Measurements from ENCODE around the gene SLC66A2. TPM values are rescaled to one million over a fixed set of nuclear protein-coding genes. Genes with fewer than 3 reads are reported as not detected.
A peak's percentile ranks its signal among the peaks of the same experiment; 100 is the strongest.

Gene SLC66A2
- total RNA-seq, 4 donors from 2014 or later: 65.6 to 112 (median 75.3) TPM

- WGBS, 2 donors: 6 to 7% methylated on average over 21 to 26 of the region's 81 CpGs
- DNase-seq (ENCODE audit: low spot score in 2 of 2): peak in 1 of 2 donors; percentile 91
- TF ChIP-seq, protein P1, sequence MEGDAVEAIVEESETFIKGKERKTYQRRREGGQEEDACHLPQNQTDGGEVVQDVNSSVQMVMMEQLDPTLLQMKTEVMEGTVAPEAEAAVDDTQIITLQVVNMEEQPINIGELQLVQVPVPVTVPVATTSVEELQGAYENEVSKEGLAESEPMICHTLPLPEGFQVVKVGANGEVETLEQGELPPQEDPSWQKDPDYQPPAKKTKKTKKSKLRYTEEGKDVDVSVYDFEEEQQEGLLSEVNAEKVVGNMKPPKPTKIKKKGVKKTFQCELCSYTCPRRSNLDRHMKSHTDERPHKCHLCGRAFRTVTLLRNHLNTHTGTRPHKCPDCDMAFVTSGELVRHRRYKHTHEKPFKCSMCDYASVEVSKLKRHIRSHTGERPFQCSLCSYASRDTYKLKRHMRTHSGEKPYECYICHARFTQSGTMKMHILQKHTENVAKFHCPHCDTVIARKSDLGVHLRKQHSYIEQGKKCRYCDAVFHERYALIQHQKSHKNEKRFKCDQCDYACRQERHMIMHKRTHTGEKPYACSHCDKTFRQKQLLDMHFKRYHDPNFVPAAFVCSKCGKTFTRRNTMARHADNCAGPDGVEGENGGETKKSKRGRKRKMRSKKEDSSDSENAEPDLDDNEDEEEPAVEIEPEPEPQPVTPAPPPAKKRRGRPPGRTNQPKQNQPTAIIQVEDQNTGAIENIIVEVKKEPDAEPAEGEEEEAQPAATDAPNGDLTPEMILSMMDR (IDR thresholded peaks at IDR 0.05): no peak
- TF ChIP-seq POLR2A (IDR thresholded peaks at IDR 0.05): no peak
- H3K4me3 ChIP-seq (ENCODE audit: low read depth, poor library complexity, severe bottlenecking): peak overlapping the region; percentile 84
- intact Hi-C loops (cut with DNase I; ENCODE audit: low total_unique reads): loop anchor here (2.0 kb wide), 1 partner anchor 38 kb away; the partner anchor contains the start of gene TXNL4A
Measured at GRCh38 chr18:79950515-79951341, 725 bp downstream of the SLC66A2 start.

GRCh38 chr18:79949697-79950487, 1.6 kb downstream of the SLC66A2 start:
- DNase-seq (ENCODE audit: low spot score in 2 of 2): peak in 1 of 2 donors; percentile 85
- no peak for TF ChIP-seq POLR2A (IDR thresholded peaks at IDR 0.05)
- WGBS, 2 donors: 53% methylated on average over 12 of the region's 12 CpGs
- intact Hi-C loops (cut with DNase I; ENCODE audit: low total_unique reads): loop anchor here (2.0 kb wide), 1 partner anchor 39 kb away; the partner anchor contains the start of gene TXNL4A
- H3K4me3 ChIP-seq (ENCODE audit: low read depth, poor library complexity, severe bottlenecking): no peak overlapping the region

- 89 to 91% methylated on average over 23 of the region's 23 CpGs for WGBS, 2 donors
- no peak overlapping the region for H3K4me3 ChIP-seq (ENCODE audit: low read depth, poor library complexity, severe bottlenecking)
- TF ChIP-seq POLR2A (IDR thresholded peaks at IDR 0.05): no peak
- TF ChIP-seq, protein P1 (IDR thresholded peaks at IDR 0.05): no peak
- intact Hi-C loops (cut with DNase I; ENCODE audit: low total_unique reads): no loop called here
- peak in 1 of 2 donors; percentile 73 for DNase-seq (ENCODE audit: low spot score in 2 of 2)
Measured at GRCh38 chr18:79948719-79949411, 2.6 kb downstream of the SLC66A2 start.

DNA sequence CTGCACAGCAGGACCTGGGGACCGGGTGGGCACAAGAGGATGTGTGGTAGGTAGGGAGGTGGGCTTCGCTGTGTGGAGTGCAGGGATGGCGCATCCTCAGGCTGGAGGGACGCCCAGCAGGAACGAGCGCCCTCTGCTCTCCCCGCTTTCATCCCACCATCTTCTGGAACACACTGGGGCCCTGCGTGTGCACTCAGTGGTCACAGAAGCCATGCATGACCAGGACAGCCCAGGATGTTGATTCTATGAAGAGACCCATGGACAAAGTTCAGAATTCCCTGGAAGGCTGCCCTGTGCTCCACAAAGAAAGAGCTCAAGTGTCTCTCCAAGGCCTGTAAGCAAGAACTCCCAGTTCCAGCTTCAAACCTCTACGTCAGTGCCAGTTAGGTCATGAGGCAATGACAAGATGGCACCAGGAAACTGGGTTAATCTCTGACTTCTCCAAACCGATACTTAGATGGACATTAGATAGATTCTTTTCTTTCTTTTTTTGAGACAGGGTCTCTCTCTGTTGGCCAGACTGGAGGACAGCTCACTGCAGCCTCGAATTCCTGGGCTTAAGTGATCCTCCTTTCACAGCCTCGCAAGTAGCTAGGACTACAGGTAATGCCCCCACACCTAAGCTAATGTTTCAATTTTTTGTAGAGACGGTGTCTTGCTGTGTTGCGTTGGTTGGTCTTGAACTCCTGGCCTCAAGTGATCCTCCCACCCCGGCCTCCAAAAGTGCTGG, 3.4 kb downstream of the SLC66A2 start:
- H3K4me3 ChIP-seq (ENCODE audit: low read depth, poor library complexity, severe bottlenecking): no peak overlapping the region
- 88 to 96% methylated on average over 12 to 15 of the region's 15 CpGs for WGBS, 2 donors
- intact Hi-C loops (cut with DNase I; ENCODE audit: low total_unique reads): no loop called here
- peak in 1 of 2 donors; percentile 36 for DNase-seq (ENCODE audit: low spot score in 2 of 2)
- TF ChIP-seq, protein P1 (IDR thresholded peaks at IDR 0.05): no peak
- TF ChIP-seq POLR2A (IDR thresholded peaks at IDR 0.05): no peak

DNA sequence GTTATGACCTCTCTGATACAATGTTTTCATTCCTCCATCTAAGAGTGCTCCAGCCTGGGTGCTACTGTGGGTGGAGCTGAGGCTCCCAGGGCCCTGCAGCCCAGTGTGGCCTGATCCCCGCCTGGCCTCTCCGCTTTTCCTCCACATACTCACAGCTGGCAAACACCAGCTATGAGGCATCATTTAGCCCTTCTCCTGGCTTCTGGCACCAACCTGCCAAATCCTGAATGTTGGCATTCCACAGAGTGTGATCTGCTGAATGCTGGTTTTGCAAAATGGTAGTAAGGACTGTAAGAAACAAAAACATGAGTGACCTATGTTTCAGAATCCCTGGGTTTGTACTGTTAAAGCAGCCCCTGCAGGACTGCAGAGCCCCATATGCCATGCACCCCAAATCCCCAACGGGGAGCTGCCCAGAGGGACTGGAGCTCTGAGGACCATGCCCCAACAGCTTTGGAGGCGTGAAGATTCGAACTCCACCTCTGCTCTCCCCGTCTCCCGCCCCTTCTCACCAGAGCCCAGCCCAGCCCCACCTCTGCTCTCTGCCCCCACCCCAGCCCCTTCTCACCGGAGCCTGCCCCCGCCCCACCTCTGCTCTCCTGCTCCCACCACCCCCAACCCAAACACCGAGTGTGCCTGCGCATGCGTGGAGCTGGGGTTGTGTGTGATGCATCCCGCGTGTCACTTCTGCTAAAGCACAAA, 4.2 kb downstream of the SLC66A2 start:
- intact Hi-C loops (cut with DNase I; ENCODE audit: low total_unique reads): no loop called here
- 73 to 78% methylated on average over 14 of the region's 14 CpGs for WGBS, 2 donors
- peak in 1 of 2 donors; percentile 83 for DNase-seq (ENCODE audit: low spot score in 2 of 2)
- no peak overlapping the region for H3K4me3 ChIP-seq (ENCODE audit: low read depth, poor library complexity, severe bottlenecking)
- no peak for TF ChIP-seq POLR2A (IDR thresholded peaks at IDR 0.05)
- TF ChIP-seq, protein P1 (IDR thresholded peaks at IDR 0.05): no peak

Measured in lower leg skin (tissue), 4 donors.